AG09309 (cell line): ENCODE measurements around the gene TMEM81.

ENCODE experiments used
- DNase-seq: peaks from one replicate; pipeline ENCODE4 v3.0.0-alpha.2; 2010; ENCODE audit warnings: low read depth
- H3K4me3 ChIP-seq: 2 replicates; pipeline ENCODE4 v1.5.1; 2011; ENCODE audit warnings: mild to moderate bottlenecking, low read depth, low read length, moderate library complexity; ENCODE audit not compliant: control insufficient read depth
- CTCF ChIP-seq: IDR thresholded peaks from 2 replicates; pipeline ENCODE4 v1.5.1; 2011; ENCODE audit warnings: mild to moderate bottlenecking, low read depth, low read length, inconsistent platforms; ENCODE audit not compliant: insufficient read depth, control insufficient read depth; ENCODE audit errors: missing control alignments

TMEM81 gene

GRCh38 chr1:205074084-205074483 is 10.2 kb downstream of the TMEM81 start:
- TF ChIP-seq CTCF, result no peak
- no peak overlapping the region for H3K4me3 ChIP-seq
- no peak for DNase-seq

GRCh38 chr1:205073511-205073910 is 10.7 kb downstream of the TMEM81 start:
- DNase-seq, result no peak
- no peak overlapping the region for H3K4me3 ChIP-seq
- no peak for TF ChIP-seq CTCF

DNA sequence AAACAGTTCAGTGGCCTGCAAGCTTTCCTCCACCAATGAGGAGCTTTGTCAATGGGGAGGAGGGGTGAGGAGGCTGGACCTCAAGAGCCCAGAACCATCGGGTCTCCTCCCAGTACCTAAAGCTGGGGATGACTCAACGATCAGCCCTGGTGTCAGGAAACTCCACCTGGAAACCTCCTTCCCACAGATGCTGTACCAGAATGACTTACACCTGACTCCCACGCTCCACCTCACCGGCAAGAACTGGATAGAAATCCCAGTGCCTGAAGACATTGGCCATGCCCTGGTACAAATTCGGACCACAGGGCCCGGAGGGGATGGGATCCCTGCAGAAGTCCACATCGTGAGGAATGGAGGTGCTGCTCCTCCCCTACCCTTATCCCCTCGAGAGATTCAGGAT is 11.4 kb downstream of the TMEM81 start:
- no peak overlapping the region for H3K4me3 ChIP-seq
- DNase-seq, result no peak
- no peak for TF ChIP-seq CTCF

GRCh38 chr1:205072286-205072685 is 12.0 kb downstream of the TMEM81 start:
- no peak for DNase-seq
- no peak overlapping the region for H3K4me3 ChIP-seq
- TF ChIP-seq CTCF, result no peak

DNA sequence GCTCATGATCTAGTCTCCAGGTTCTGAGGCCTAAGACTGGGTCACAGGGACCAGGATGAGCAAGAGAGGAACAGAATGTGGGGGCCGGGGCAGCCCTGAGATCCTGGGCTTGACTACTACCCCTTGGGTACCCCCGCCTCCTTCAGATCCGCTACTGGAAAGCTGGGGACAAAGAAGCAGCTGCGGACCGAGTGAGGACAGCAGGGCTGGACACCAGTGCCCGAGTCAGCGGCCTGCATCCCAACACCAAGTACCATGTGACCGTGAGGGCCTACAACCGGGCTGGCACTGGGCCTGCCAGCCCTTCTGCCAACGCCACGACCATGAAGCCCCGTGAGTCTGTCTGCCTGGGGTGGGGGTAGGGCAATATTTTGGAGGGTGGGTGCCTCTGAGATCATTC is 12.5 kb downstream of the TMEM81 start:
- no peak for TF ChIP-seq CTCF
- DNase-seq, result no peak
- H3K4me3 ChIP-seq, result no peak overlapping the region

GRCh38 chr1:205071028-205071409 is 13.2 kb downstream of the TMEM81 start:
- TF ChIP-seq CTCF, result no peak
- no peak overlapping the region for H3K4me3 ChIP-seq
- DNase-seq, result no peak
